ENCODE data around the gene CAB39. TPM values are rescaled to one million over a fixed set of nuclear protein-coding genes. Genes with fewer than 3 reads are reported as not detected.

The CAB39 gene
- total and polyA plus RNA-seq, 12 donors, result 17.3 to 99.7 (median 90.0) TPM

DNA sequence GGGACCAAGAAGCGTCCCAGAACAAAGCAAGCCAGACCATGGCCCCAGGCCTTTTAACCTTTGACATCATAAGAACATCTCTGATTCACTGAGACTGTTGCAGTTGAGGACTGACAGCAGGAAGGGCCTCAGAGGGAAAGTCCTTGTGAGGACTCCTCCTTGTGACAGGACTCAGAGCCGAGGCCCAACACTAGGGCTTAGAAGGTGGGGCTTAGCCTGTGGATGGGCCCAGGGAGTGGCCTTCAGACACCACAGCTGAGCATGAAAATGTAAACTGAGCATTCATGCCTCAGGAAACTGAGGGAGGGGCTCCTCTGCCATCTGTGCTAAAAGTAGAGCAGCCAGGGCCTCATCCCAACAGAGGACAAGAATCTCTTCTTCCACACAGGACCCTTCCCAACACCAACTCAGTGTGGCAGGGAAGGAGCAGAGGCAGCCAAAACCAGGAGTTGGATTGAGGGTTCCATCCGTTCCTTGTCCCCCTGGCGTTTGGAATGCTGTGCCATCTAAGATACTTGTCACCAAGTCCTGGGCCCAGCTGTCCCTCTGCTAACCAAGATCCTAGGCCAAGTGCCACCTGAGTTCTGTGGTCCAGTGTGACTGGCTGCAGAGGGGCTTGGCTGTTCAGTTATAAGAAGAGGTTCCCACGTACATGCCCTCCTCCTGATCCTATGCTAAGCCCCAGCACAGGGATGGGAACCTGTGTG, 37.5 kb upstream of the CAB39 start:
- DNase-seq, result no peak

DNA sequence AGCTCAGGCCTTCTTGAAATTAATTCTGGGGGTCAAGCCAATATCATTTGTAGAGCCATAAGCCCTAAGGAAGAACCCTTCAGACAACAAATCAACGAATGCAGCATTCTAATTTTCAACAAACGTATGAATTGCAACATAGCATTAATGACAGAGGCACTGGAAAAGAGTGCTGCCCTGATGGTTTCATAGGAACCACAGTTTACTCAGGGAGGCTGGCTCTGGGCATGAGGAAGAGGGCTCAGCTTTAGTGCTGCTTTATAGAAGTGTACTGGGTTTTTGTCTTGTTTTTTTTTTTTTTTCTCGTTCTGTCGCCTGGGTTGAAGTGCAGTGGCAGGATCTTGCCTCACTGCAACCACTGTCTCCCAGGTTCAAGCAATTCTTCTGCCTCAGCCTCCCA, 36.1 kb upstream of the CAB39 start:
- no peaks in the 10 kb centered on the region for H3K36me3 ChIP-seq
- H3K4me1 ChIP-seq, result peaks cover 0 to 22% (median 0%) of the 10 kb centered on the region in 9 donors
- TF ChIP-seq, protein P1, sequence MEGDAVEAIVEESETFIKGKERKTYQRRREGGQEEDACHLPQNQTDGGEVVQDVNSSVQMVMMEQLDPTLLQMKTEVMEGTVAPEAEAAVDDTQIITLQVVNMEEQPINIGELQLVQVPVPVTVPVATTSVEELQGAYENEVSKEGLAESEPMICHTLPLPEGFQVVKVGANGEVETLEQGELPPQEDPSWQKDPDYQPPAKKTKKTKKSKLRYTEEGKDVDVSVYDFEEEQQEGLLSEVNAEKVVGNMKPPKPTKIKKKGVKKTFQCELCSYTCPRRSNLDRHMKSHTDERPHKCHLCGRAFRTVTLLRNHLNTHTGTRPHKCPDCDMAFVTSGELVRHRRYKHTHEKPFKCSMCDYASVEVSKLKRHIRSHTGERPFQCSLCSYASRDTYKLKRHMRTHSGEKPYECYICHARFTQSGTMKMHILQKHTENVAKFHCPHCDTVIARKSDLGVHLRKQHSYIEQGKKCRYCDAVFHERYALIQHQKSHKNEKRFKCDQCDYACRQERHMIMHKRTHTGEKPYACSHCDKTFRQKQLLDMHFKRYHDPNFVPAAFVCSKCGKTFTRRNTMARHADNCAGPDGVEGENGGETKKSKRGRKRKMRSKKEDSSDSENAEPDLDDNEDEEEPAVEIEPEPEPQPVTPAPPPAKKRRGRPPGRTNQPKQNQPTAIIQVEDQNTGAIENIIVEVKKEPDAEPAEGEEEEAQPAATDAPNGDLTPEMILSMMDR (IDR thresholded peaks at IDR 0.05), result no peak
- no peak overlapping the region for H3K27ac ChIP-seq
- H3K27me3 ChIP-seq, result no peaks in the 10 kb centered on the region
- DNase-seq (no peak), ATAC-seq (no peak)
- peaks cover 0 to 14% (median 6%) of the 10 kb centered on the region in 11 donors for H3K9me3 ChIP-seq
- intact Hi-C loops (cut with DNase I), result no loop called here
- 73 to 86% methylated on average over 4 of the region's 4 CpGs for WGBS, 2 donors
- H3K4me3 ChIP-seq, result no peak overlapping the region

More for the DNA sequence above, 37.5 kb upstream of the CAB39 start:
- ATAC-seq, result no peak
- Histone ChIP-seq H3K4me1 (peaks cover 0 to 26% (median 0%) of the 10 kb centered on the region in 9 donors), H3K36me3 (no peaks in the 10 kb centered on the region), H3K27ac (no peak overlapping the region), H3K27me3 (no peaks in the 10 kb centered on the region), H3K9me3 (peaks cover 0 to 14% (median 6%) of the 10 kb centered on the region in 11 donors), H3K4me3 (no peak overlapping the region)
- 78 to 82% methylated on average over 5 of the region's 5 CpGs for WGBS, 2 donors
- TF ChIP-seq, protein P1 (IDR thresholded peaks at IDR 0.05), result no peak
- intact Hi-C loops (cut with DNase I), result no loop called here

DNA sequence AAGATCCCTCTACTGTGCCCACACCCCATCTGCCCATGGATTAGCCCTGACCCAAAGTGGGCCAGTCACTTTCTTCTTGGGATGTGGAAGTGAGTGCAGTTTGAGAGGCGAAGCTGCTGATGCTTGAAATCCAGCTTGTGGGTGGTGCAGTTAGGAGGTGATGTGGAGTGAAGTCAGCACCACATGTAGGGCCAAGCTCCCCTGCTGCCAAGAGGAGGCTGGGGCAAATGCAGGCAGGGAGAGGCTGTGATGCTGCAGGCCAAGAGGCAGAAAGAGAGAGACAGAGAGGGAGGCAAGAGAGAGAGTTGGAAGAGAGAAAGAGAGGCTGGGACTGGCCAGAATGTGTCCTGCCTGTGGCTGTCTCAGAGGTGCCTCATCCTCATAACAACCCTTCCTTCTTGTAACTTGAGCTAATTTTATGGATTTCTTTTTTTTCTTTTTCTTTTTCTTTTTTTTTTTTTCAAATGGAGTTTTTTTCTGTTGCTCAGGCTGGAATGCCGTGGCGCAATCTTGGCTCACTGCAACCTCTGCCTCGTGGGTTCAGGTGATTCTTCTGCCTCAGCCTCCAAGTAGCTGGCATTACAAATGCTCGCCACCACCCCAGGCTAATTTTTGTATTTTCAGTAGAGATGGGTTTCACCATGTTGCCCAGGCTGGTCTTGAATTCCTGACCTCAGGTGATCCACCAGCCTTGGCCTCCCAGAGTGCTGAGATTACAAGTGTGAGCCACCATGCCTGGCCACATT, 35.3 kb upstream of the CAB39 start:
- intact Hi-C loops (cut with DNase I), result no loop called here
- peaks cover 0 to 22% (median 0%) of the 10 kb centered on the region in 9 donors for H3K4me1 ChIP-seq
- H3K27me3 ChIP-seq, result no peaks in the 10 kb centered on the region
- TF ChIP-seq, protein P1 (IDR thresholded peaks at IDR 0.05), result no peak
- DNase-seq (no peak), ATAC-seq (no peak)
- H3K36me3 ChIP-seq, result no peaks in the 10 kb centered on the region
- H3K9me3 ChIP-seq, result peaks cover 0 to 16% (median 6%) of the 10 kb centered on the region in 11 donors
- WGBS, 2 donors, result 91% methylated on average over 5 of the region's 5 CpGs
- H3K4me3 ChIP-seq, result no peak overlapping the region
- peak overlapping the region in 1 of 10 donors; percentile 17 for H3K27ac ChIP-seq

DNA sequence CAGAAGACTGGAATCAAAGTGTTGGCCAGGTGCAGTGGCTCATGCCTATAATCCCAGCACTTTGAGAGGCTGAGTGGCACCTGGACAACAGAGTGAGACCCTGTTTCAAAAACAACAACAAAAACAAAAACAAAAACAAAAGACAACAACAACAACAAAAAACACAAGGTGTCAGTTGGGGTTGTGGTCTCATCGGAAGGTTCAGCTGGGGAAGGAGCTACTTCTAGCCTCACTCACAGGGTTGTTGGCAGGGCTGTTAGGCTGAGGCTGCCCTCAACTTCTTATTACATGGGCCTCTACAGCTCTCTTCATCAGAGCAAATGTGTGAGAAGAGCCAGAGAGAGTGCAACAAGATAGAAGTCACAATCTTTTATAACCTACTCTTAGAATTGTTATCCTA, 34.6 kb upstream of the CAB39 start:
- H3K4me3 ChIP-seq, result no peak overlapping the region
- 96 to 98% methylated on average over 1 of the region's 1 CpG for WGBS, 2 donors
- ATAC-seq, result no peak

More for the DNA sequence above, 34.6 kb upstream of the CAB39 start:
- H3K27ac ChIP-seq, result peak overlapping the region in 1 of 10 donors; percentile 69
- H3K27me3 ChIP-seq, result no peaks in the 10 kb centered on the region
- intact Hi-C loops (cut with DNase I), result no loop called here
- H3K36me3 ChIP-seq, result no peaks in the 10 kb centered on the region
- H3K9me3 ChIP-seq, result peaks cover 0 to 18% (median 6%) of the 10 kb centered on the region in 11 donors
- TF ChIP-seq, protein P1 (IDR thresholded peaks at IDR 0.05), result no peak
- DNase-seq, result no peak
- peaks cover 0 to 22% (median 0%) of the 10 kb centered on the region in 9 donors for H3K4me1 ChIP-seq
